ENCODE data around the gene KCNK4. TPM values are rescaled to one million over a fixed set of nuclear protein-coding genes. Genes with fewer than 3 reads are reported as not detected.
A peak's percentile ranks its signal among the peaks of the same experiment; 100 is the strongest.

The KCNK4 gene
- polyA plus RNA-seq, 3 donors = 0.11 TPM; not detected in 2

GRCh38 chr11:64265176-64266160, 25.6 kb upstream of the KCNK4 start:
- DNase-seq (ENCODE audit: extremely low read depth in 1 of 11, low read depth in 9 of 11, low spot score in 4 of 11) = no peak

GRCh38 chr11:64266339-64266738, 24.8 kb upstream of the KCNK4 start:
- DNase-seq (ENCODE audit: extremely low read depth in 1 of 11, low read depth in 9 of 11, low spot score in 4 of 11) = no peak

- DNase-seq (ENCODE audit: extremely low read depth in 1 of 11, low read depth in 9 of 11, low spot score in 4 of 11) = no peak
Measured at GRCh38 chr11:64267207-64267945, 23.7 kb upstream of the KCNK4 start.

GRCh38 chr11:64268025-64268892, 22.8 kb upstream of the KCNK4 start:
- no peak for DNase-seq (ENCODE audit: extremely low read depth in 1 of 11, low read depth in 9 of 11, low spot score in 4 of 11)

- no peak for DNase-seq (ENCODE audit: extremely low read depth in 1 of 11, low read depth in 9 of 11, low spot score in 4 of 11)
Measured at GRCh38 chr11:64268893-64269539, 22.1 kb upstream of the KCNK4 start.

GRCh38 chr11:64269540-64270220, 21.4 kb upstream of the KCNK4 start:
- DNase-seq (ENCODE audit: extremely low read depth in 1 of 11, low read depth in 9 of 11, low spot score in 4 of 11) = peak; percentile 95 to 100 (median 99)

- no peak for DNase-seq (ENCODE audit: extremely low read depth in 1 of 11, low read depth in 9 of 11, low spot score in 4 of 11)
Measured at GRCh38 chr11:64275031-64275800, 15.9 kb upstream of the KCNK4 start.

- no peak for DNase-seq (ENCODE audit: extremely low read depth in 1 of 11, low read depth in 9 of 11, low spot score in 4 of 11)
Measured at GRCh38 chr11:64275841-64276240, 15.3 kb upstream of the KCNK4 start.

- no peak for DNase-seq (ENCODE audit: extremely low read depth in 1 of 11, low read depth in 9 of 11, low spot score in 4 of 11)
Measured at GRCh38 chr11:64276653-64277431, 14.3 kb upstream of the KCNK4 start.

GRCh38 chr11:64278576-64279190, 12.4 kb upstream of the KCNK4 start:
- no peak for DNase-seq (ENCODE audit: extremely low read depth in 1 of 11, low read depth in 9 of 11, low spot score in 4 of 11)

GRCh38 chr11:64281957-64282770, 8.9 kb upstream of the KCNK4 start:
- no peak for DNase-seq (ENCODE audit: extremely low read depth in 1 of 11, low read depth in 9 of 11, low spot score in 4 of 11)

GRCh38 chr11:64283092-64283491, 8.0 kb upstream of the KCNK4 start:
- no peak for DNase-seq (ENCODE audit: extremely low read depth in 1 of 11, low read depth in 9 of 11, low spot score in 4 of 11)

- peak in 10 of 11 donors; percentile 81 to 93 (median 89) for DNase-seq (ENCODE audit: extremely low read depth in 1 of 11, low read depth in 9 of 11, low spot score in 4 of 11)
Measured at GRCh38 chr11:64284048-64284961, 6.8 kb upstream of the KCNK4 start, which contains the start of gene BAD. BAD (minus strand) TSS chr11:64284665; CDS start chr11:64284368, 297 bp downstream.

Data from renal cortex interstitium (tissue), 11 donors.